ENCODE results near the gene TYSND1.

Gene TYSND1

DNA sequence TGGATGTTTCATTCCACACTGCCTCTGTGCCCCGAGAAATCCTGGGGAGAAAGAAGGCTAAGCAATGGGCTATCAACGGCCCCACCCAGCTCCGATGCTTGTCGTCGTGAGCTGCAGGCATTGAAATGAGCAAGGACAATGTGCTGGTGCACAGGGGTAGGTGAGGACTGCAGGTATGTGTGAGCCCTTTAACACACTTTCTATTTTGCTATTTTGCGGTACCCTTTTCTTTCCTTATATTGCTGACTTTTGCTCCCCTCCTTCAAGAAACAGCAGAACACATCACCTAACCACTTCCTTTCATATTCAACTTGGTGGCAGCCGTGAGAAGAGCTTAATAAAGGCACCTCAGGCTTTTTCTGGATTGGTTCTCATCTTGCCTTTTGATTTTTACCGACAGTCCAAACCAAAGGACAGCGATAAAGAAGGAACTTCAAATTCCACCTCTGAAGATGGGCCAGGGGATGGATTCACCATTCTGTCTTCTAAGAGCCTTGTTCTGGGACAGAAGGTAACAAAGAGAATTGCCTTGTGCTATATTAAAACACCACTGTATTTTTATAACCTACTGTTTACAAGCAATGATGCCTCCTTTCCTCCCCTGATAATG is 53.1 kb downstream of the TYSND1 start:
- DNase-seq, result no peak
- in situ Hi-C loops (cut with HindIII; ENCODE audit: low pct_ligation_motif_present, low pct_unique_long_range_greater_than_20kb, low sequenced_read_pairs), result no loop called here

DNA sequence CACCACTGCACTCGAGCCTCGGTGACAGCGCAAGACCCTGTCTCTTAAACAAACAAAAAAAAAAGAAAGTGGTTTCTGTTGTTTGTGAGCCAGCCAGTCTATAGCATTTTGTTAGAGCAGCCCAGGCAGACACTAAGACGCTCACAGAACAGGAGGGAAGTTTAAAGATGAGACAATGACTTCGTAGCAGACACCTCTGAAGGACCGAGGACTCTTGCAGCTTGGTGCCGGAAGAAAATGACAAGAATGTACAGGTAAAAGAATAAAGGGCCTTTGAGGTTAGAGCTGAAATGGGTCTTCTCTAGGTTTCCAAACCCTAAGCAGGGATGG is 54.1 kb downstream of the TYSND1 start:
- no peak for DNase-seq
- in situ Hi-C loops (cut with HindIII; ENCODE audit: low pct_ligation_motif_present, low pct_unique_long_range_greater_than_20kb, low sequenced_read_pairs), result no loop called here

DNA sequence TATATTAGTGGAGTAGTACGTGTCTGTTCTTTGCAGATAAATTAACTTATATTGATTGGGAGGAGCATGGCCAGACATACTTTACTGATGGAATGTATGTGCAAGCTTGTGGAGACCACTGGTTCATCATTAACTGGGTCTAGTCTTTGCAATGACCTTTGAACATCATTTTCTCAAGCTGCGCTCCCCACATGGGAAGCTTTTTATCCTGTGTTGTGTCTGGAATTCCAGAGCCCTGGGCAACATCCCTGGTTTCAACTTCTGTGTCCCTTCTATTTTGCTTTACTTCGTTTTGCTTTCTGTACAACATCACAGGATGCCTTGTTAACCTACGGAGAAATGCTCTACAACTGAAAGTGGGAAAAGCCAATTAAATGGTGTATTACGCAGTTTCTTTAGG is 55.5 kb downstream of the TYSND1 start:
- in situ Hi-C loops (cut with HindIII; ENCODE audit: low pct_ligation_motif_present, low pct_unique_long_range_greater_than_20kb, low sequenced_read_pairs), result no loop called here
- DNase-seq, result peak; percentile 29

DNA sequence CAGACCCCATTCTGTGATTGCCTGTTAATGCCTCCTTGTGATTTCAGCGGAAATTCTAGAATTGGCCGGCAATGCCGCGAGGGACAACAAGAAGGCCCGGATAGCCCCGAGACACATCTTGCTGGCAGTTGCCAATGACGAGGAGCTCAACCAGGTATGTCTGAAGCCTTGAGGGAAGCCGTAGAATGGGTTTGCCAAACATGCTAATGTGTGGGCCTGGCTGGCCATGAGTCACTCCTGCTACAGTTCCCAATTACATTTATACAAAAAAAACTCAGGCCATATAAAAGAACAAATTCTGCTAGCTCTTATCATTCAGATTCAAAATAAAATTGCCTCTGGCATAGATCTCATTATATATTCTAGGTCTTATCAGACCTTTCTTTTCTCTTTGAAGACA is 56.5 kb downstream of the TYSND1 start:
- in situ Hi-C loops (cut with HindIII; ENCODE audit: low pct_ligation_motif_present, low pct_unique_long_range_greater_than_20kb, low sequenced_read_pairs), result no loop called here
- DNase-seq, result no peak

DNA sequence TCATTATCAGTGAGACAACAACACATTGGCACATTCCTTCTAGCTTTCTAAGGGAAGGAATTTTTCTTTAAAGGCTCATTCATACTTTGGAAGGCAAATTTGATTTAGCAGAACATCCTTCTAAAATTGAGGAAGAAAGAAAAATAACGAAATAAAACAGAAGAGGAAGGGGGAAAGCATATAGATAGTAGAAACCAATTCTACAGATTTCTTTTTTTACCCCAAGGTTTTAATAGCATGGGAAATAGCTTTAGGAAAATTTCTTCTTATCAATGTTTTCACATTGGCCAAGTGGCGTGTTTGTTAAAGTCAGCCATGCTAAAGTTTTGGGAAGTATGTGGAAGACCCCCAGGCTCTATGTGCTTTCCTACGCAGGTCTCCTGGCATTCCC is 58.2 kb downstream of the TYSND1 start:
- in situ Hi-C loops (cut with HindIII; ENCODE audit: low pct_ligation_motif_present, low pct_unique_long_range_greater_than_20kb, low sequenced_read_pairs), result no loop called here
- DNase-seq, result no peak
